ENCODE data around the gene ABR. TPM values are rescaled to one million over a fixed set of nuclear protein-coding genes. Genes with fewer than 3 reads are reported as not detected.

The ABR gene
- total and polyA plus RNA-seq, 9 donors: 25.0 to 94.6 (median 60.2) TPM

GRCh38 chr17:1019451-1019850 is 160.3 kb downstream of the ABR start:
- no peaks in the 10 kb centered on the region for H3K9me3 ChIP-seq
- peak overlapping the region in 1 of 2 donors; percentile 30 for H3K27ac ChIP-seq
- 62 to 68% (median 66%) methylated on average over 10 of the region's 10 CpGs for WGBS, 3 donors
- TF ChIP-seq POLR2A (IDR thresholded peaks at IDR 0.05): no peak
- TF ChIP-seq EP300 (IDR thresholded peaks at IDR 0.05): no peak
- TF ChIP-seq CTCF (IDR thresholded peaks at IDR 0.05): no peak
- H3K4me3 ChIP-seq: no peak overlapping the region
- intact Hi-C loops (cut with DNase I): no loop called here
- no peaks in the 10 kb centered on the region for H3K4me1 ChIP-seq (ENCODE audit: insufficient read depth)
- no peaks in the 10 kb centered on the region for H3K36me3 ChIP-seq
- DNase-seq: no peak
- H3K27me3 ChIP-seq: no peaks in the 10 kb centered on the region

DNA sequence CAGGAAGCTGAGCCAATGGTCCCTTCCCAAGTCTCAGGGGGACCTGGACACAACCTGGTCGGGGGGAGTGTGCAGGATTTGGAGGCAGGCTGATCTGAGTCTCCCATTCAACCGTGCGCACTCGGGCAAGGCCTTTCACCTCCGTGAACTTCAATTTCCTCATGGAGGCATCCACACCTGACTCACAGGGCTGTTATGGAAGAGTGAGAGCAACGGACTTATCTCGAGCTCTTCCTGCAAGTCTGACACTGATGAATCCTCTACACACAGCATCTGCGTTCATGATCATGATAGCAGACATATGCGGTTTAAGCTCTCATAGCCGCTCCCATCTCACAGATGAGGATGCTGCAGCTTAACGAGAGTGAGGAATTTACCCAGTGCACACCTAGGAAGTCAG is 161.2 kb downstream of the ABR start:
- Histone ChIP-seq H3K27me3 (no peaks in the 10 kb centered on the region), H3K27ac (no peak overlapping the region), H3K9me3 (no peaks in the 10 kb centered on the region), H3K36me3 (no peaks in the 10 kb centered on the region), H3K4me1 (ENCODE audit: insufficient read depth) (no peaks in the 10 kb centered on the region), H3K4me3 (no peak overlapping the region)
- WGBS, 3 donors: 79 to 88% (median 80%) methylated on average over 10 to 11 of the region's 11 CpGs
- intact Hi-C loops (cut with DNase I): no loop called here
- DNase-seq: no peak
- no peak for TF ChIP-seq POLR2A (IDR thresholded peaks at IDR 0.05)
- TF ChIP-seq EP300 (IDR thresholded peaks at IDR 0.05): no peak
- no peak for TF ChIP-seq CTCF (IDR thresholded peaks at IDR 0.05)

- intact Hi-C loops (cut with DNase I): no loop called here
- TF ChIP-seq POLR2A (IDR thresholded peaks at IDR 0.05) (no peak), EP300 (IDR thresholded peaks at IDR 0.05) (no peak), CTCF (IDR thresholded peaks at IDR 0.05) (no peak)
- Histone ChIP-seq H3K9me3 (no peaks in the 10 kb centered on the region), H3K4me1 (ENCODE audit: insufficient read depth) (no peaks in the 10 kb centered on the region), H3K27ac (no peak overlapping the region), H3K4me3 (no peak overlapping the region), H3K36me3 (no peaks in the 10 kb centered on the region), H3K27me3 (no peaks in the 10 kb centered on the region)
- DNase-seq: no peak
- 87 to 91% (median 89%) methylated on average over 9 of the region's 9 CpGs for WGBS, 3 donors
These were observed 166.1 kb downstream of the ABR start for GRCh38 chr17:1013729-1014090.

- intact Hi-C loops (cut with DNase I): no loop called here
- peak in 1 of 5 donors; percentile 21 for DNase-seq
- H3K36me3 ChIP-seq: no peaks in the 10 kb centered on the region
- peaks cover 2% of the 10 kb centered on the region for H3K4me1 ChIP-seq (ENCODE audit: insufficient read depth)
- 80 to 89% (median 84%) methylated on average over 29 to 30 of the region's 30 CpGs for WGBS, 3 donors
- no peak overlapping the region for H3K4me3 ChIP-seq
- TF ChIP-seq CTCF (IDR thresholded peaks at IDR 0.05) (no peak), EP300 (IDR thresholded peaks at IDR 0.05) (no peak), POLR2A (IDR thresholded peaks at IDR 0.05) (no peak)
- H3K27ac ChIP-seq: no peak overlapping the region
- no peaks in the 10 kb centered on the region for H3K27me3 ChIP-seq
- H3K9me3 ChIP-seq: no peaks in the 10 kb centered on the region
These were observed 166.7 kb downstream of the ABR start for GRCh38 chr17:1012823-1013728.
